ENCODE measurements around the gene ELF4. TPM values are rescaled to one million over a fixed set of nuclear protein-coding genes. Genes with fewer than 3 reads are reported as not detected.

The ELF4 gene
- total and polyA plus RNA-seq, 2 of the 4 experiments (the other 2 are of a cell fraction): 10.9 to 19.0 TPM

DNA sequence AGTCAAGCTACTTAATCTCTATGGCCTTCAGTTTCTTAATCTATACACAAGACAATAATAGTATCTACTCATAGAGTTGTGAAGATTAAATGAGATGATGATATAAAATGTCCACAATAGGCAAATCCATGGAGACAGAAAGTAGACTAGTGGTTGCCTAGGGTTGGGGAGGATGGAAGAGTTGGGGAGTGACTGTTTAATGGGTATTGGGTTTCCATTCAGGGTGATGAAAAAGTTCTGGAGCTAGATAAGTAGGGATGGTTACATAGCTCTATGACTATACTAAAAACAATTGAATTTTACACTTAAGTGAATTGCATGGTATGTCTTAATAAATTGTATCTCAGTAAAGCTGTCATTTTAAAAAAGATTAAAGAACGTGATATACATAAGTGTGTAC lies 92.2 kb downstream of the ELF4 start:
- ATAC-seq (ENCODE audit: low read depth) (no peak), DNase-seq (no peak)
- no peak overlapping the region for H2BK15ac ChIP-seq (ENCODE audit: low read depth, low read length)
- H3K4me2 ChIP-seq (ENCODE audit: low read depth, low read length): no peak overlapping the region
- no peak overlapping the region for H2BK5ac ChIP-seq (ENCODE audit: low read depth, low read length, poor library complexity, severe bottlenecking)
- dilution Hi-C loops (cut with HindIII; ENCODE audit: low sequenced_read_pairs, unreplicated experiment) (no loop called here), in situ Hi-C loops (cut with MboI; ENCODE audit: low sequenced_read_pairs) (no loop called here), intact Hi-C loops (cut with micrococcal nuclease) (no loop called here)
- no peaks in the 10 kb centered on the region for H3K9me3 ChIP-seq (ENCODE audit: control insufficient read depth, insufficient read depth, low read length)
- TF ChIP-seq, protein P1, sequence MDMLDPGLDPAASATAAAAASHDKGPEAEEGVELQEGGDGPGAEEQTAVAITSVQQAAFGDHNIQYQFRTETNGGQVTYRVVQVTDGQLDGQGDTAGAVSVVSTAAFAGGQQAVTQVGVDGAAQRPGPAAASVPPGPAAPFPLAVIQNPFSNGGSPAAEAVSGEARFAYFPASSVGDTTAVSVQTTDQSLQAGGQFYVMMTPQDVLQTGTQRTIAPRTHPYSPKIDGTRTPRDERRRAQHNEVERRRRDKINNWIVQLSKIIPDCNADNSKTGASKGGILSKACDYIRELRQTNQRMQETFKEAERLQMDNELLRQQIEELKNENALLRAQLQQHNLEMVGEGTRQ (IDR thresholded peaks at IDR 0.05; ENCODE audit: low read depth, low read length): no peak
- no peak for TF ChIP-seq MAZ (IDR thresholded peaks at IDR 0.05; ENCODE audit: borderline replicate concordance, low read depth, low read length)
- H3K27ac ChIP-seq (ENCODE audit: insufficient read depth, low read length): no peak overlapping the region
- no peaks in the 10 kb centered on the region for H3K4me1 ChIP-seq (ENCODE audit: control insufficient read depth, insufficient read depth, low read length)
- no peak overlapping the region for H2BK120ac ChIP-seq (ENCODE audit: low read depth, low read length)
- H3K36me3 ChIP-seq (ENCODE audit: control insufficient read depth, insufficient read depth, low read length): peaks cover 15% of the 10 kb centered on the region
- H2BK20ac ChIP-seq (ENCODE audit: low read depth, low read length): no peak overlapping the region
- H3K18ac ChIP-seq (ENCODE audit: low read depth, low read length): no peak overlapping the region
- no TSS peak for BruUV-seq (replicated peaks)
- H2AK9ac ChIP-seq (replicated peaks; ENCODE audit: low read depth, low read length, poor library complexity): no peak overlapping the region
- H3K9ac ChIP-seq (ENCODE audit: low read depth, low read length): no peak overlapping the region
- no peak overlapping the region for H4K91ac ChIP-seq (ENCODE audit: insufficient read depth, low read depth, low read length)
- H3K14ac ChIP-seq (replicated peaks; ENCODE audit: low read depth, low read length): no peak overlapping the region
- H2AFZ ChIP-seq (replicated peaks; ENCODE audit: low read length, poor library complexity): no peak overlapping the region
- no peak overlapping the region for H3K23ac ChIP-seq (ENCODE audit: low read depth, low read length)
- H3K27me3 ChIP-seq (ENCODE audit: control insufficient read depth, insufficient read depth, low read length): no peaks in the 10 kb centered on the region
- no peak overlapping the region for H4K5ac ChIP-seq (ENCODE audit: low read depth, low read length)
- ChIA-PET CTCF (interaction anchor here (2.1 kb wide), 1 partner anchor 10 kb away, joined by 6 read pairs; no protein-coding TSS in a partner anchor), POLR2A (ENCODE audit: unreplicated experiment) (no interaction called here)
- no peak overlapping the region for H3K56ac ChIP-seq (ENCODE audit: extremely low read depth, insufficient read depth, low read length)
- no peaks in the 10 kb centered on the region; a peak in 1 of 4 replicates for H3K79me1 ChIP-seq (ENCODE audit: low read depth in 1 of 2, low read length in 2 of 2)
- H3K4me3 ChIP-seq (ENCODE audit: insufficient read depth, low read depth, low read length): no peak overlapping the region
- no CpG with 5 or more reads among the region's 1 CpG for whole genome bisulfite sequencing, 2 experiments (ENCODE audit: extremely low coverage in 2 of 2, insufficient read length in 1 of 2)
- H4K8ac ChIP-seq (ENCODE audit: low read depth in 2 of 2, low read length in 2 of 2): no peak overlapping the region
- H2AK5ac ChIP-seq (ENCODE audit: low read depth, low read length): no peak overlapping the region
- no peaks in the 10 kb centered on the region for H3K9me1 ChIP-seq (ENCODE audit: insufficient read depth, low read length)
- no peaks in the 10 kb centered on the region for H4K20me1 ChIP-seq (ENCODE audit: insufficient read depth, low read length)
- H3K4ac ChIP-seq (ENCODE audit: low read depth, low read length): no peak overlapping the region
